ENCODE measurements around the gene IDH3A.

DNA sequence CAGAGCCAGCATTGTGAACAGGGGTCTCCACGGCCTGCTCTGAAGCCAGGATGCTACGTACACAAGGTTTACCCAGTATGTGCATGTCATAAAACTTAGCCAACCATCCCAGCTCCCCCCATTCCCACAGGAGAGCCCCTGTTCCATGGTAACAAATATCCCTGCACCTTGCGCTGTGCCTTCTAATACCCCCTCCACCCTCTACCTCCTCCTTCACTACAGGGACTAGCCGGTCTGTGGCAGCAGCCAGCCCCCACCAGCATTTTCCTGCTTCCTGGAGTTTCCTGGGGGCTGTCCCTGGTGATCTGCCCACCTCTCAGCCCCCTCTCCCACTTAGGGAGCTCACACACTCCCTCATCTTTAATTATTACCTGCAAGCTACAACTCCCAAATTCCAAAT lies 64.8 kb downstream of the IDH3A start:
- TF ChIP-seq, protein P1, sequence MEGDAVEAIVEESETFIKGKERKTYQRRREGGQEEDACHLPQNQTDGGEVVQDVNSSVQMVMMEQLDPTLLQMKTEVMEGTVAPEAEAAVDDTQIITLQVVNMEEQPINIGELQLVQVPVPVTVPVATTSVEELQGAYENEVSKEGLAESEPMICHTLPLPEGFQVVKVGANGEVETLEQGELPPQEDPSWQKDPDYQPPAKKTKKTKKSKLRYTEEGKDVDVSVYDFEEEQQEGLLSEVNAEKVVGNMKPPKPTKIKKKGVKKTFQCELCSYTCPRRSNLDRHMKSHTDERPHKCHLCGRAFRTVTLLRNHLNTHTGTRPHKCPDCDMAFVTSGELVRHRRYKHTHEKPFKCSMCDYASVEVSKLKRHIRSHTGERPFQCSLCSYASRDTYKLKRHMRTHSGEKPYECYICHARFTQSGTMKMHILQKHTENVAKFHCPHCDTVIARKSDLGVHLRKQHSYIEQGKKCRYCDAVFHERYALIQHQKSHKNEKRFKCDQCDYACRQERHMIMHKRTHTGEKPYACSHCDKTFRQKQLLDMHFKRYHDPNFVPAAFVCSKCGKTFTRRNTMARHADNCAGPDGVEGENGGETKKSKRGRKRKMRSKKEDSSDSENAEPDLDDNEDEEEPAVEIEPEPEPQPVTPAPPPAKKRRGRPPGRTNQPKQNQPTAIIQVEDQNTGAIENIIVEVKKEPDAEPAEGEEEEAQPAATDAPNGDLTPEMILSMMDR (conservative IDR thresholded peaks at IDR 0.05 in 1 of 2, IDR thresholded peaks at IDR 0.05 in 1 of 2; ENCODE audit: extremely low read depth in 1 of 2, insufficient read depth in 1 of 2, low read depth in 1 of 2, low read length in 2 of 2): no peak
- TF ChIP-seq EZH2 (IDR thresholded peaks at IDR 0.05; ENCODE audit: borderline replicate concordance, low read length): no peak
